Stromal cell of bone marrow (primary cell): Measurements from ENCODE around the gene NIPSNAP3A.
A peak's percentile ranks its signal among the peaks of the same experiment; 100 is the strongest.
"Not testable (repeated sequence)": the region's sequence is repeated elsewhere in the genome, so short reads cannot be mapped to it uniquely, and the experiment has no call there.

Experiments used
- DNase-seq: peaks from one replicate; pipeline ENCODE4 v3.0.0-alpha.2; 2012; ENCODE audit warnings: low read depth

NIPSNAP3A gene

GRCh38 chr9:104747565-104748358 is at the start of gene NIPSNAP3A:
Gene NIPSNAP3A, plus strand, starts transcription at chr9:104747683. Its CDS starts 110 bp downstream, at chr9:104747793.
- DNase-seq: peak; percentile 57

GRCh38 chr9:104700306-104700705 is 47.2 kb upstream of the NIPSNAP3A start:
- DNase-seq: no peak

- DNase-seq: not testable (repeated sequence)
Measured at GRCh38 chr9:104708737-104709136, 38.7 kb upstream of the NIPSNAP3A start.

GRCh38 chr9:104711604-104712003 is 35.9 kb upstream of the NIPSNAP3A start:
- DNase-seq: no peak

- no peak for DNase-seq
Measured at GRCh38 chr9:104725014-104725413, 22.5 kb upstream of the NIPSNAP3A start.

- DNase-seq: no peak
Measured at GRCh38 chr9:104738452-104738851, 9.0 kb upstream of the NIPSNAP3A start.

- peak; percentile 37 for DNase-seq
Measured at GRCh38 chr9:104740621-104741020, 6.9 kb upstream of the NIPSNAP3A start.

- peak; percentile 66 for DNase-seq
Measured at GRCh38 chr9:104743376-104743985, 4.0 kb upstream of the NIPSNAP3A start.

GRCh38 chr9:104745852-104746251 is 1.6 kb upstream of the NIPSNAP3A start:
- no peak for DNase-seq

- DNase-seq: no peak
Measured at GRCh38 chr9:104746285-104746684, 1.2 kb upstream of the NIPSNAP3A start.

GRCh38 chr9:104746798-104747197 is 685 bp upstream of the NIPSNAP3A start:
- DNase-seq: no peak

GRCh38 chr9:104747245-104747564 is 278 bp upstream of the NIPSNAP3A start:
- no peak for DNase-seq

- DNase-seq: no peak
Measured at GRCh38 chr9:104748359-104749031, 1.0 kb downstream of the NIPSNAP3A start.

- DNase-seq: no peak
Measured at GRCh38 chr9:104750185-104750767, 2.8 kb downstream of the NIPSNAP3A start.

GRCh38 chr9:104758974-104759373 is 11.5 kb downstream of the NIPSNAP3A start:
- no peak for DNase-seq

- DNase-seq: no peak
Measured at GRCh38 chr9:104765138-104765537, 17.7 kb downstream of the NIPSNAP3A start.

- DNase-seq: no peak
Measured at GRCh38 chr9:104766025-104766424, 18.5 kb downstream of the NIPSNAP3A start.

GRCh38 chr9:104767507-104767906 is 20.0 kb downstream of the NIPSNAP3A start:
- no peak for DNase-seq

GRCh38 chr9:104769029-104769428 is 21.5 kb downstream of the NIPSNAP3A start:
- not testable (repeated sequence) for DNase-seq

GRCh38 chr9:104769655-104770054 is 22.2 kb downstream of the NIPSNAP3A start:
- DNase-seq: no peak

- DNase-seq: no peak
Measured at GRCh38 chr9:104772714-104773510, 25.4 kb downstream of the NIPSNAP3A start.

GRCh38 chr9:104774132-104774531 is 26.6 kb downstream of the NIPSNAP3A start:
- no peak for DNase-seq
